GM18520 (cell line): ENCODE results near the gene DTL.

ENCODE experiments used
- ATAC-seq: cut with Tn5 transposase; IDR thresholded peaks from one replicate; pipeline ENCODE4 v1.9.1; 2021; ENCODE audit not compliant: unreplicated experiment

DTL gene

GRCh38 chr1:212089560-212090163 is 54.1 kb downstream of the DTL start:
- ATAC-seq = no peak

GRCh38 chr1:212091438-212092121 is 56.0 kb downstream of the DTL start:
- no peak for ATAC-seq

GRCh38 chr1:212097360-212097759 is 61.8 kb downstream of the DTL start:
- ATAC-seq = no peak

DNA sequence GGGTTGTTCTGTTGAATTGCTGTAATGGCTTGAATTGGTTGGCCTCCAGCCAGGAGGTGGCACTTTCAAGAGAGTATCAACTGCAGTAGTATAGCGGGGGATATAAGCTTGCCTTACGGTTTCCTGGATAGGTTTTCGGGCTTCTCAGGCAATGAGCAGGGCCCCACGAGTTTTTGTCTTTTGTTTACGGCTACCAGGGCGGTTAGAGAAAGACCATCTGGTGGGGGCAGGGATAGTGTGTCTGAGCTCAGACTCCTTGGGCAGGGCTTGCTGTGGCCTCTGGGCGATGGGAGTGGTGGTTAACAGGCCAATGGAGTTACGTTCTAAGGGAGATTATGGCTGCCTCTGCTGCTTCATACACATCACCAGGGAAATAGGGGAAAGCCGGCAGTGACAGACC is 62.8 kb downstream of the DTL start:
- no peak for ATAC-seq

DNA sequence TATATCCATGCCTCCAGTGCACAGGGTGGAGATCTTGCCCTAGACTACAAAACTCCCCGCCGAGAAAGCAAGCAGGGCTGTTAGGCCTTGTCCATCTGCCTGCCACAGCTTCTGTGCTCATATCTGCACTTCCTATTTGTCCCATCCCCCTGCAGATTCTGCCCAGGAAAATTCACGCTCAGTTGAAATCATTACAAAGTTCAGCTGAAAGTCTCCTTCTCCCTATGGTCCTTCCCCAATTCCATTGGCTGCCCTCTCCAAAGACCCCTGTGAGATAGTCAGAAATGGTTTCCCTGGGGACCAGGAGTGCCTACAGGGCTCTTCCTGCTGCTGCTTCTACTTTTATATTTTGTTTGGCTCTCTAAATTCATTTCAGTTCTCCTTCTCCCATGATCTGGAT is 63.2 kb downstream of the DTL start:
- no peak for ATAC-seq

DNA sequence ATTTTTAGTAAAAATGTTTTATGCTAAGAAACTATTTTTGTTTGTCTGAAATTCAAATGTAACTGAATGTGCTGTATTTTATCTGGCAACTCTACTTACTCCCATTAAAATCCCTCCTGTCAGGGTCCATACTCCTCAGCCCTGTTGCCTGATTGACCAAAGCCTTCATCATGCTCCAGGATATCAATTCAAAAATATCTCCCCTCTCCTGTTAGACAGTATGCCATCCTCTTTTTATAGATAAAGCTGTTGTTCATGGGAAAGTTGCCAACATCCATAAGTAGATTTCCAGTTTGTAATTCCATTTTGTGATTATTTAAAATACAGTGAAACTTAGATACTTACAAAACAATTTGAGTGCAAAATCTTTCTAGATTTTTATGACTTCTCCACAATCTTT is 65.7 kb downstream of the DTL start:
- ATAC-seq = no peak

- no peak for ATAC-seq
These were observed 66.2 kb downstream of the DTL start for GRCh38 chr1:212101735-212102134.

DNA sequence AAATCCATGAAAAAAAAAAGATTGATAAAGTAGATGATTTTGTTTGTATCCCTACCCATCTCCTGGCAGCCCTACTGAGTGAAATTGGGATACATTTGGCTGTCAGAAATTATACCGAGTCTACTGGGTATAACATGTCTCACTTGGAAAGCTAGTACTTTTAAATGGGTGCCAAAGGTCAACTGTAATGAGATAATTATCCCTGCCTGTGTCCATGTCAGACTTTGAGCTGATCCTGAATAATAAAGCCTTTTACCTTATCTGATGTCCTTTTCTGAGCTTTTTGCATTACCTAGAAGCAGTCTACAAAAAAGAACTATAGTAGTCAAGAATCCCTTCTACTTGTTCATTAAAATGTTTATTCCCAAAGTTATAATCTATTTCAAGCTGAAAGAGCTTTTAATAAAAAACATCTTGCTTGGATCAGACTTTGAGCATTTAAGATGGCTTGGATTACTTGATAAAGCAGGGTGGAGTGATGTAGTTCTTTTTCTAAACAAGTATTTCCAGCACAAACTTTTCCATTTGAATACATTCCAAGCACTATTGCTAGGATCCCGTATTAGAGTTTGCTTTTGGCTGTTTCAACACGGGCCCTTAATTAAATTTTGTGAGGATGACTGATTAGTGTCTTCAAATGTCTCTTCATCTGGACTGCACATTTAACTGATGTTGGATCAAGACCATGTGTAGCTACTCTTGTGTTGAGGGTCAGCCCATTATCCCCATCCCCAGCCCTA is 69.2 kb downstream of the DTL start:
- no peak for ATAC-seq

DNA sequence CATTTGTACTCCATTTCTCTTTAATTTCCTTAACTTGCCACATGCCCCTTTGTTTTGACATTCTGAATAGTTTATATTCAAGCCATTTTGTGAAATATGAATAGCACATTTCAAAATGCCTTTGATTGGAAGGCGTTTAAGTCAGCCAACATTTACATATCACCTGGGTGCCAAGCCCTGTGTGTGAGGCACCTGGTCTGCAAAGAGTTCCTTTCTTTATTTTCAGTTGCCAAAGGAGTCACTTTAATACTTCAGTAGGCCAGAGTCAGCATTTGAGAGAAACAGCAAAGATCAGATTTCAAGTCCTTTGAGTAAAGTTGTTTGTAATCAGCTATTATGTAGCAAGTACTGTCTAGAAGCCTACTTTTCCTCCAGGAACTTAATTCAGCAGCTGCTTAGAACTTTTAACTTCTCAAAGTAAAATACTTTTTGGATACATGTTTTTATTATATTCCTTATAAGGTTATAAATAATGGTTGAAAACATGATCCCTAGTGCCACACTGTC is 70.8 kb downstream of the DTL start:
- no peak for ATAC-seq

DNA sequence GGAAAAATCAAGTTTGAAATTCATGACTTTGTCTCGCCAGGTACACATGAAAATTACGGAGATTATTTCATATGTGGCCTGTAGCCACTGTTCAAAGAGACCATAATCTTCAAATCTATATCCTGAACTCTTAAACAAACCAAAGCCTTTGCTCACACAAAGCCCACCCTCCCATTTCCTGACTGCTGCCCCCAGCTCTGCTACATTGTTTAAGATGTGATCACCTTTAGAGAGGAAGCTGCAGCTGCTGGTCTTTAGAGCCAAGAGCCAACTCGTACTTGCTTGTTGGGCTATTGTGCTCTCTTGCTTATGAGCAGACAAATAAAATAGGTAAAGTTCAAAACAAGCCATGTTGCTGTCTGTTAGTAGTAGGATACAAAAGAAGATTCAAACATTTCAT is 71.9 kb downstream of the DTL start:
- ATAC-seq = no peak

- no peak for ATAC-seq
These were observed 72.6 kb downstream of the DTL start for GRCh38 chr1:212108187-212108586.

- ATAC-seq = no peak
These were observed 73.4 kb downstream of the DTL start for GRCh38 chr1:212108981-212109380.

- no peak for ATAC-seq
These were observed 74.2 kb downstream of the DTL start for GRCh38 chr1:212109728-212110127.

- no peak for ATAC-seq
These were observed 75.1 kb downstream of the DTL start for GRCh38 chr1:212110617-212111016.

DNA sequence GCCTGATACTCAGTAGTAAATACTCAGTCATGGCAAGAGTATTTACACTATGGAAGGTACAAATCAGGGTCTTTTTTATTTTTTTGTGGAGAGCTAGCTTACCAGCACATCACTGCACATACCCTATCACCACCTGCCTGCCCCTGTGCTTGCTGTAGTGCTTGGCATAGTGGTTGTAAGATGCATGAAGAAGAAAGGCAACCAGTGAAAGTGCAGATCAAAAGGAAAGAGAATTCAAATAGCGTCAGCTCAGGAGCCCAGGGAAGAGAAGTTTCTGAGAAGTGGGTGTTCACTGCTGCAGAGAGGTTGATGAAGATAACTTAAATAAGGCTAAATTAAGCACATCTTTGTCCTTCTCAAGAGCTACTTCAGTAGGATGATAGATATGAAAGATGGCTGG is 76.0 kb downstream of the DTL start:
- ATAC-seq = no peak

GRCh38 chr1:212113706-212114105 is 78.2 kb downstream of the DTL start:
- no peak for ATAC-seq

DNA sequence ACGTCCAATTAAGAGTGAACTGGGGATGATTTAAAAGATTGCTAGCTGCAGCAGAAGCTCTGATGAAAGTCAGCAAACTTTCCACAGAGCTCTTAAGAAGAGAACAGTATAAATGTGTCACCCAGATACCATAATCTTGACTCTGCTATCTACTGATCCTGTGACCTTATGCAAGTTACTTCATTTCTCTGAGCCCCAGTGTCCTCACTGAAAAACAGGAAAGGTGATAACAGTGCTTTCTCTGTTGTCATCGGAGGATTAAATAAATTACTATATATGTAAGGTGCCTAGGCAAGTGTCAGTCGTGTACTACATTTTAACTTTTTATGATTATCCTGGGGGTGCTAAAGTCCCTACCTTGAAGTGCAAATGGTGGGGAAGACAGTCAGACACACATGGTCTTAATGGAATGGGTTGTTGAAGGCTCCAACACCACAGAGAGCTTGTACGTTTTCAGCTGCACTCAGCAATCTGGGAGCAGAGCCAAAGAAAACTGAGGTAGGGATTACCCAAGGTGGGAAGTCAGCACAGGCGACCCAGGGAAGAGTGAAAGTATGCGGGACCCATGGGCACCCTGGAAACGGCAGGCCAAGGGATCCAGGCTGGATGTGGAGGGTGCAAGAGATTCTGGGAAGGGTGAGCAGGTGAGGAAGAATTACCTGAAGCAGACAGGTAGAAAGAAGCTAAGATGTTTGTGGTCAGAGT is 82.8 kb downstream of the DTL start:
- no peak for ATAC-seq

GRCh38 chr1:212118872-212119260 is 83.3 kb downstream of the DTL start:
- ATAC-seq = no peak

DNA sequence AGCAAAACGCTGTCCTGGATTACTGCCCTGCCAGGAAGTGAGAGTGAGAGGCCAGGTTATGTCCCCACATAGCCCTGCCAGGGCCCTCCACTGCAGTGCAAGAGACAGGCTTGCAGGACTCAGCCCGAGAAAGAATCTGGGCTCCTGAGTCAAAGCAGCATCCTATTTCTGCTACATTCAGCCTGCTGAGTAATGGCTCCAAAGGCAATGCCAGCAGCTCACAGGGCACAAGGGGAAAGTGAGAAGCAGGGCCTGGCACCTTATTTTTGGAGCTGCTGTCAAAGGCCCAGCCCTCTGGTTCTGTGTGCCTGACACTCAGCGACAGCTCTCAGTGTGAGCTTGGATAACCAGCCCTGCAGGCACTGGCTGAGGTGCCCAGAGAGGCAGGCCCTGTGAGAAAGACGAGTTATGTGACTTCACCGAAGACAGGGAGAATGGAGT is 83.9 kb downstream of the DTL start:
- no peak for ATAC-seq

- ATAC-seq = no peak
These were observed 84.3 kb downstream of the DTL start for GRCh38 chr1:212119863-212120262.

GRCh38 chr1:212121779-212122178 is 86.2 kb downstream of the DTL start:
- no peak for ATAC-seq
